ENCODE data around the gene DCTN2. TPM values are rescaled to one million over a fixed set of nuclear protein-coding genes. Genes with fewer than 3 reads are reported as not detected.

The DCTN2 gene
- total RNA-seq, 4 donors from 2014 or later: 92.9 to 138 (median 130) TPM

DNA sequence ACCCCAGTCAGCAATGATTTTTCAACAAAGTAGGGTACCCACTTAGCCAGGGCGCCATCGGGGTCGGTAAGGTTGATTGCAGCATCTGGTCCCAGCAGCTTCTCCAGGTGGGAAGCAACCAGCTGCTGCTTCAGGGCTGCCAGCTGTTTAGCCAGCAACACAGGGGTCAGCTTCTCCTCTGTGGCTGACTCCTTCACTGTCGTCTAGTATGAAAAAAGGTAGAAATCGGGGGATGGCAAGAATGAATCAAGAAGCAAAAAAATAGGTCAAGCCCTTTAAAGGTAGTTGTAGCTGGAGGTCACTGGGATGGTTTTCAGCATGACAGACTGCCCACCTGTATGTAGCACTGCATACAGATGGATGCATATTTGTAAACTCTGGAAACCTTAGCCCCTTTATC, 12.7 kb downstream of the DCTN2 start:
- H3K27ac ChIP-seq: no peak overlapping the region
- no peak for DNase-seq (ENCODE audit: low spot score in 2 of 2)
- H3K4me1 ChIP-seq: peaks cover 0 to 9% (median 0%) of the 10 kb centered on the region in 4 donors
- H3K36me3 ChIP-seq: peaks cover 6 to 90% (median 25%) of the 10 kb centered on the region in 3 donors
- no peaks in the 10 kb centered on the region for H3K9me3 ChIP-seq
- 93 to 96% methylated on average over 5 of the region's 5 CpGs for WGBS, 2 donors
- H3K4me3 ChIP-seq: no peak overlapping the region
- H3K27me3 ChIP-seq: no peaks in the 10 kb centered on the region
- TF ChIP-seq, protein P1, sequence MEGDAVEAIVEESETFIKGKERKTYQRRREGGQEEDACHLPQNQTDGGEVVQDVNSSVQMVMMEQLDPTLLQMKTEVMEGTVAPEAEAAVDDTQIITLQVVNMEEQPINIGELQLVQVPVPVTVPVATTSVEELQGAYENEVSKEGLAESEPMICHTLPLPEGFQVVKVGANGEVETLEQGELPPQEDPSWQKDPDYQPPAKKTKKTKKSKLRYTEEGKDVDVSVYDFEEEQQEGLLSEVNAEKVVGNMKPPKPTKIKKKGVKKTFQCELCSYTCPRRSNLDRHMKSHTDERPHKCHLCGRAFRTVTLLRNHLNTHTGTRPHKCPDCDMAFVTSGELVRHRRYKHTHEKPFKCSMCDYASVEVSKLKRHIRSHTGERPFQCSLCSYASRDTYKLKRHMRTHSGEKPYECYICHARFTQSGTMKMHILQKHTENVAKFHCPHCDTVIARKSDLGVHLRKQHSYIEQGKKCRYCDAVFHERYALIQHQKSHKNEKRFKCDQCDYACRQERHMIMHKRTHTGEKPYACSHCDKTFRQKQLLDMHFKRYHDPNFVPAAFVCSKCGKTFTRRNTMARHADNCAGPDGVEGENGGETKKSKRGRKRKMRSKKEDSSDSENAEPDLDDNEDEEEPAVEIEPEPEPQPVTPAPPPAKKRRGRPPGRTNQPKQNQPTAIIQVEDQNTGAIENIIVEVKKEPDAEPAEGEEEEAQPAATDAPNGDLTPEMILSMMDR (IDR thresholded peaks at IDR 0.05): no peak
- TF ChIP-seq EP300 (IDR thresholded peaks at IDR 0.05): no peak
- no peak for TF ChIP-seq POLR2A (IDR thresholded peaks at IDR 0.05)

DNA sequence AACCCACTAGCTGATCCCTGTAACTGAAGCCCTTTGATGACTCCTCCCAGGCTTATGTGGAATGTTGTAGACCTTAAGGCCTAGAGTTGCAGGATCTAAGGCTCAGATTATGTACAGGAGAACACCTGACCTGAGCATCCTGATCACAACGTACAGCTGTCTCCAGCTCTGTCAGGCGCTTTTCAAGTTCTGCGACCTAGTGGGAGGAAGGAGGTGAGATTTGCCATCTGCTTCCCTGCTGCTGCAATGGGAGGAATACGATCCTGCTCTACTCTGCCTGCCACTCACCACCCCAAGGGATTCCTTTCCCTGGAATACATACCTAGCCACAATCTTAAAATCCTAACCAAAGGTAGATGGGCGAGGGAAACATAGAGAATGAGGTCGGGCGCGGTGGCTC, 13.9 kb downstream of the DCTN2 start:
- peaks cover 0 to 9% (median 0%) of the 10 kb centered on the region in 4 donors for H3K4me1 ChIP-seq
- TF ChIP-seq, protein P1 (IDR thresholded peaks at IDR 0.05): no peak
- no peak for TF ChIP-seq EP300 (IDR thresholded peaks at IDR 0.05)
- no peak for TF ChIP-seq POLR2A (IDR thresholded peaks at IDR 0.05)
- H3K36me3 ChIP-seq: peaks cover 6 to 90% (median 25%) of the 10 kb centered on the region in 3 donors
- H3K9me3 ChIP-seq: no peaks in the 10 kb centered on the region
- H3K4me3 ChIP-seq: no peak overlapping the region
- no peak for DNase-seq (ENCODE audit: low spot score in 2 of 2)
- no peak overlapping the region for H3K27ac ChIP-seq
- no peaks in the 10 kb centered on the region for H3K27me3 ChIP-seq
- WGBS, 2 donors: 94 to 95% methylated on average over 8 of the region's 8 CpGs

DNA sequence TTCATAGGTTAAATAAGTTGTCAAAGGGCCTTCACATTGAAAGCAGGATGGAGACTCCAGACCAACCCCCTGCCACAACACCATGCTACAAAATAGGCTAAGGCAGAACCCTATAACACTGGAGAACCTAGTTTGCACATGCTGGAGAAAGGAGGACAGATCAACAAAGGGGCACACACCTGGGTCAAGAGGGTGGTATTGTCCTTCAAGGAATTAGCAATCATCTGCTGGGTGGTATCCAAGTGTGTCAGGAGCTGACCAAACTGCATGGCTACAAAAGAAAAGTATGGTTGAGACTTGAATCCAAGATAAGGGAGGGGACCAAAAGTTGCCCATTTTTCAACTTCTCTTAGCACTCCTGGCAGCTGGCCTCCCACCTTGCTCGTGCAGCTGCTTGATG, 15.2 kb downstream of the DCTN2 start:
- H3K9me3 ChIP-seq: no peaks in the 10 kb centered on the region
- no peaks in the 10 kb centered on the region for H3K27me3 ChIP-seq
- WGBS, 2 donors: 56 to 91% methylated on average over 1 of the region's 1 CpG
- H3K4me1 ChIP-seq: peaks cover 0 to 10% (median 0%) of the 10 kb centered on the region in 4 donors
- no peak overlapping the region for H3K27ac ChIP-seq
- H3K36me3 ChIP-seq: peaks cover 6 to 90% (median 25%) of the 10 kb centered on the region in 3 donors
- no peak for DNase-seq (ENCODE audit: low spot score in 2 of 2)
- TF ChIP-seq, protein P1 (IDR thresholded peaks at IDR 0.05): no peak
- TF ChIP-seq EP300 (IDR thresholded peaks at IDR 0.05) (no peak), POLR2A (IDR thresholded peaks at IDR 0.05) (no peak)
- H3K4me3 ChIP-seq: no peak overlapping the region

DNA sequence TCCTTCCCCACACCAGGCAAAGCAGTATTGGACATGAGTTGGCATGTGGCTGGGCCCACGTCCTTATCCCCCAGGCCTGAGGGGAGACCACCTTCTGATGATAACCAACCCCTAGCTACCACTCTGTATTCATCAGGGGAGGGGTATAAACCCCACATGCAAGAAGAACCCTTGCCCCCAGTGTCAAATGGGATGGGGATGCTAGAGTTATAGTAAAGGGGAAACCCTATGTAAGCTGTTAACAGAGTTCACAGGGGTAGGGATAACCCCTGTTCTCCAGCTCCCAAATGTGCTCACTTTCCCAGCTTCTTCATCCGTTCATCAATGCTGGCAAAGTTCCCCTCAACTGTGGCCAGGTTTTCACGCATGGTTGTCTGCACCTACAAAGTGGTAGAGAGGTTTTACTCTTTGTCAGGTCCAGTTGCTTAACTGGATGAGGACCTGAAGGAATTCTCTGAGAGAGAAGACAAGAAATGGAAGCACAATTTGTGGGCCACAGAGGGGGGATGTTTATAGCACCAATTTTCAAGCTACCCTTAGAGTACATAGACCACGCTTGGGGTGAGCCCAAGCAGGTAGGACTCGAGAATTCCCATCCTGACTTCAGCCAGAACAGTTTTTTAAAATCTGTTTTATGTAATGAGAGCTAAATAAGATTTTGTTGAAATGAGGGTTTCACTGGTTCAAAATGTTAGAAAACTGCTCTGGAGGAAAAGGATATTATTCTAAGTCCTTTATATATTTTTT, 16.4 kb downstream of the DCTN2 start:
- H3K36me3 ChIP-seq: peaks cover 6 to 99% (median 25%) of the 10 kb centered on the region in 3 donors
- H3K9me3 ChIP-seq: no peaks in the 10 kb centered on the region
- peak overlapping the region in 1 of 4 donors; percentile 32 for H3K27ac ChIP-seq
- no peak for TF ChIP-seq POLR2A (IDR thresholded peaks at IDR 0.05)
- TF ChIP-seq, protein P1 (IDR thresholded peaks at IDR 0.05): no peak
- no peak for TF ChIP-seq EP300 (IDR thresholded peaks at IDR 0.05)
- no peak overlapping the region for H3K4me3 ChIP-seq
- WGBS, 2 donors: 76 to 78% methylated on average over 5 of the region's 5 CpGs
- no peak for DNase-seq (ENCODE audit: low spot score in 2 of 2)
- H3K27me3 ChIP-seq: no peaks in the 10 kb centered on the region
- H3K4me1 ChIP-seq: peaks cover 0 to 17% (median 2%) of the 10 kb centered on the region in 4 donors

DNA sequence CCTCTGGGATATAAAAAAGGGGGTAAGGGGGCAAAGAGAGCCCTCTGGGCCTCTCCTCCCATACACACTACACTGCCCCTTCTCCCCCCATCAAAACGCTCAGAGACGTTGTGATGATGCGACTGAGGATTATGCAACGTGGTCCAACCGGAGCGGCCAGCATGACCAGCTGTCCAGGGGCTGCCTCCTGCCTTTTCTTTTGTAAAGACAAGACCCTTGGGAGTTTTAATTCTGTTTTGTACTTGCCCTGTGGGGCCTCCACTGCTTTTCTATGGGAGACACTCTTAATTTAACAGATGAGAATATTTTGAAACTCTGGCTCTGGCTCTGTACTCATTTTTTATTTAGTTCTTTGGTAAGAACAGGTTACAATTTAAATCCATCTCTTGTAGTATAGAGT, 17.2 kb downstream of the DCTN2 start:
- Histone ChIP-seq H3K4me1 (peaks cover 0 to 22% (median 9%) of the 10 kb centered on the region in 4 donors), H3K9me3 (no peaks in the 10 kb centered on the region), H3K36me3 (peaks cover 6 to 99% (median 29%) of the 10 kb centered on the region in 3 donors), H3K4me3 (no peak overlapping the region), H3K27me3 (no peaks in the 10 kb centered on the region), H3K27ac (peak overlapping the region in 1 of 4 donors; percentile 32)
- TF ChIP-seq, protein P1 (IDR thresholded peaks at IDR 0.05): no peak
- no peak for TF ChIP-seq EP300 (IDR thresholded peaks at IDR 0.05)
- no peak for TF ChIP-seq POLR2A (IDR thresholded peaks at IDR 0.05)
- 57 to 66% methylated on average over 6 of the region's 6 CpGs for WGBS, 2 donors
- no peak for DNase-seq (ENCODE audit: low spot score in 2 of 2)
